DOHH2 (cell line): ENCODE data around the gene SIRT6.

Experiments used
- H3F3A ChIP-seq: fragments of 200-600 bp; sonication (generic), shearing (Covaris generic); 2 replicates; pipeline ENCODE4 v1.6.0; 2016; ENCODE audit warnings: antibody characterized with exemption, mild to moderate bottlenecking; ENCODE audit not compliant: control insufficient read depth, insufficient read depth
- H3K27ac ChIP-seq: fragments of 200-600 bp; sonication (generic); 2 replicates; pipeline ENCODE4 v1.5.1; 2014; ENCODE audit warnings: low read depth, mild to moderate bottlenecking, low read length, moderate library complexity
- H3K27me3 ChIP-seq: fragments of 200-600 bp; sonication (generic); 2 replicates; pipeline ENCODE4 v1.6.1; 2014; ENCODE audit warnings: mild to moderate bottlenecking, low read length, mixed read lengths; ENCODE audit not compliant: control insufficient read depth
- H3K36me3 ChIP-seq: fragments of 200-600 bp; sonication (generic); 2 replicates; pipeline ENCODE4 v1.6.1; 2014; ENCODE audit warnings: mild to moderate bottlenecking, low read length, moderate library complexity, mixed read lengths; ENCODE audit not compliant: control insufficient read depth
- H3K4me1 ChIP-seq: fragments of 200-600 bp; sonication (generic); 2 replicates; pipeline ENCODE4 v1.6.1; 2014; ENCODE audit warnings: mild to moderate bottlenecking, low read length, mixed read lengths; ENCODE audit not compliant: control insufficient read depth
- H3K4me2 ChIP-seq: fragments of 200-600 bp; sonication (generic); 2 replicates; pipeline ENCODE4 v1.6.0; 2014; ENCODE audit warnings: mild to moderate bottlenecking, low read length, moderate library complexity
- H3K4me3 ChIP-seq: fragments of 200-600 bp; sonication (generic); 2 replicates; pipeline ENCODE4 v1.5.1; 2014; ENCODE audit warnings: mild to moderate bottlenecking, low read length, mixed read lengths
- H3K79me2 ChIP-seq: fragments of 200-600 bp; sonication (generic); 2 replicates; pipeline ENCODE4 v1.6.1; 2014; ENCODE audit warnings: mild to moderate bottlenecking, low read length, mixed read lengths; ENCODE audit not compliant: control insufficient read depth
- H3K9me2 ChIP-seq: fragments of 200-600 bp; sonication (generic); replicated peaks from 2 replicates; pipeline ENCODE4 v1.6.1; 2014; ENCODE audit warnings: mild to moderate bottlenecking, low read length, mixed read lengths; ENCODE audit not compliant: control insufficient read depth
- H3K9me3 ChIP-seq: fragments of 200-600 bp; sonication (generic); 2 replicates; pipeline ENCODE4 v1.6.1; 2014; ENCODE audit warnings: antibody characterized with exemption, low read length, mixed read lengths; ENCODE audit not compliant: control insufficient read depth, insufficient read depth
- H4K20me1 ChIP-seq: fragments of 200-600 bp; sonication (generic); 2 replicates; pipeline ENCODE4 v1.6.0; 2014; ENCODE audit warnings: low read depth, mild to moderate bottlenecking, antibody characterized with exemption, low read length, moderate library complexity; ENCODE audit not compliant: control insufficient read depth, insufficient read depth
- CTCF ChIP-seq: fragments of 200-600 bp; sonication (generic); IDR thresholded peaks from one replicate; pipeline ENCODE4 v1.5.1; 2014; ENCODE audit warnings: antibody characterized with exemption, mild to moderate bottlenecking, low read depth, low read length; ENCODE audit not compliant: poor library complexity, severe bottlenecking
- EZH2phosphoT487 ChIP-seq: fragments of 200-600 bp; sonication (generic); IDR thresholded peaks from 2 replicates; pipeline ENCODE4 v1.6.1; 2017; ENCODE audit warnings: borderline replicate concordance, mild to moderate bottlenecking, antibody characterized with exemption, low read length, moderate library complexity, mixed read lengths

Gene SIRT6

GRCh38 chr19:4172861-4173473, 9.4 kb downstream of the SIRT6 start:
- no peak for TF ChIP-seq CTCF
- TF ChIP-seq EZH2phosphoT487 = no peak
- Histone ChIP-seq H3K9me3 (no peaks in the 10 kb centered on the region), H3K4me1 (no peaks in the 10 kb centered on the region), H3K4me2 (no peak overlapping the region), H3K27me3 (no peaks in the 10 kb centered on the region; the same call in 1 of the 2 replicates), H3K36me3 (no peaks in the 10 kb centered on the region), H3K4me3 (no peak overlapping the region), H3K79me2 (no peaks in the 10 kb centered on the region), H3F3A (no peaks in the 10 kb centered on the region), H4K20me1 (no peaks in the 10 kb centered on the region; the same call in 1 of the 2 replicates), H3K9me2 (no peaks in the 10 kb centered on the region), H3K27ac (no peak overlapping the region)

- no peaks in the 10 kb centered on the region; the same call in 1 of the 2 replicates for H4K20me1 ChIP-seq
- H3K79me2 ChIP-seq = no peaks in the 10 kb centered on the region
- no peak overlapping the region for H3K4me2 ChIP-seq
- H3K4me1 ChIP-seq = no peaks in the 10 kb centered on the region
- no peaks in the 10 kb centered on the region; the same call in 1 of the 2 replicates for H3K27me3 ChIP-seq
- no peaks in the 10 kb centered on the region for H3F3A ChIP-seq
- TF ChIP-seq CTCF (no peak), EZH2phosphoT487 (no peak)
- H3K9me3 ChIP-seq = no peaks in the 10 kb centered on the region
- no peak overlapping the region for H3K4me3 ChIP-seq
- H3K36me3 ChIP-seq = no peaks in the 10 kb centered on the region
- no peaks in the 10 kb centered on the region for H3K9me2 ChIP-seq
- no peak overlapping the region for H3K27ac ChIP-seq
Observed at GRCh38 chr19:4171676-4172075, 10.7 kb downstream of the SIRT6 start.

- Histone ChIP-seq H3K27me3 (no peaks in the 10 kb centered on the region), H3K4me1 (no peaks in the 10 kb centered on the region), H3K36me3 (no peaks in the 10 kb centered on the region), H3K9me3 (no peaks in the 10 kb centered on the region), H3K79me2 (no peaks in the 10 kb centered on the region), H3F3A (no peaks in the 10 kb centered on the region), H3K4me3 (no peak overlapping the region), H3K4me2 (no peak overlapping the region), H3K9me2 (no peaks in the 10 kb centered on the region), H3K27ac (no peak overlapping the region), H4K20me1 (no peaks in the 10 kb centered on the region)
- TF ChIP-seq EZH2phosphoT487 = no peak
- no peak for TF ChIP-seq CTCF
Observed at GRCh38 chr19:4164262-4164661, 18.1 kb downstream of the SIRT6 start.
